ENCODE data around the gene DLL3.
A peak's percentile ranks its signal among the peaks of the same experiment; 100 is the strongest.

Gene DLL3

GRCh38 chr19:39517432-39517831 lies 18.7 kb downstream of the DLL3 start:
- DNase-seq (ENCODE audit: low read depth in 2 of 2) = no peak

- DNase-seq (ENCODE audit: low read depth in 2 of 2) = no peak
These were observed 19.7 kb downstream of the DLL3 start for GRCh38 chr19:39518458-39518857.

- no peak for DNase-seq (ENCODE audit: low read depth in 2 of 2)
These were observed 20.2 kb downstream of the DLL3 start for GRCh38 chr19:39518975-39519374.

- DNase-seq (ENCODE audit: low read depth in 2 of 2) = no peak
These were observed 22.1 kb downstream of the DLL3 start for GRCh38 chr19:39520541-39521484.

- DNase-seq (ENCODE audit: low read depth in 2 of 2) = no peak
These were observed 25.7 kb downstream of the DLL3 start for GRCh38 chr19:39524495-39524894.

- DNase-seq (ENCODE audit: low read depth in 2 of 2) = no peak
These were observed 26.5 kb downstream of the DLL3 start for GRCh38 chr19:39525205-39525604.

- DNase-seq (ENCODE audit: low read depth in 2 of 2) = no peak
These were observed 33.1 kb downstream of the DLL3 start for GRCh38 chr19:39531834-39532232.

GRCh38 chr19:39532233-39533002 lies 33.7 kb downstream of the DLL3 start, which contains the start of gene EID2B:
TSS of gene EID2B (minus strand) at chr19:39532852. CDS start at chr19:39532802, 50 bp downstream.
- peak; percentile 87 to 90 for DNase-seq (ENCODE audit: low read depth in 2 of 2)

GRCh38 chr19:39533003-39533512 lies 34.3 kb downstream of the DLL3 start:
- DNase-seq (ENCODE audit: low read depth in 2 of 2) = no peak

- DNase-seq (ENCODE audit: low read depth in 2 of 2) = no peak
These were observed 35.0 kb downstream of the DLL3 start for GRCh38 chr19:39533791-39534190.

- DNase-seq (ENCODE audit: low read depth in 2 of 2) = no peak
These were observed 40.4 kb downstream of the DLL3 start for GRCh38 chr19:39539165-39539517.

- peak; percentile 89 to 93 for DNase-seq (ENCODE audit: low read depth in 2 of 2)
These were observed 41.0 kb downstream of the DLL3 start, which contains the start of gene EID2 for GRCh38 chr19:39539518-39540332. TSS of gene EID2 (minus strand) at chr19:39540161. CDS start at chr19:39540079, 82 bp downstream.

- no peak for DNase-seq (ENCODE audit: low read depth in 2 of 2)
These were observed 41.6 kb downstream of the DLL3 start for GRCh38 chr19:39540333-39540673.

- no peak for DNase-seq (ENCODE audit: low read depth in 2 of 2)
These were observed 43.5 kb downstream of the DLL3 start for GRCh38 chr19:39542206-39542605.

GRCh38 chr19:39543477-39543857 lies 44.7 kb downstream of the DLL3 start:
- no peak for DNase-seq (ENCODE audit: low read depth in 2 of 2)

- no peak for DNase-seq (ENCODE audit: low read depth in 2 of 2)
These were observed 45.6 kb downstream of the DLL3 start for GRCh38 chr19:39544226-39544903.

GRCh38 chr19:39544911-39545310 lies 46.2 kb downstream of the DLL3 start:
- no peak for DNase-seq (ENCODE audit: low read depth in 2 of 2)

- DNase-seq (ENCODE audit: low read depth in 2 of 2) = no peak
These were observed 47.9 kb downstream of the DLL3 start for GRCh38 chr19:39546599-39546998.

GRCh38 chr19:39550197-39550596 lies 51.5 kb downstream of the DLL3 start:
- no peak for DNase-seq (ENCODE audit: low read depth in 2 of 2)

- DNase-seq (ENCODE audit: low read depth in 2 of 2) = no peak
These were observed 54.4 kb downstream of the DLL3 start for GRCh38 chr19:39553082-39553652.

Measured in stimulated activated CD8-positive, alpha-beta memory T cell treated with anti-CD3 and anti-CD28 coated beads, Interleukin-2, amount 100 ng/mL, for 1 hour (primary cell).